Astrocyte (in vitro differentiated cells and primary cell): Measurements from ENCODE around the gene PRDM11.

Experiments used
- CTCF ChIP-seq: IDR thresholded peaks from 2 replicates; pipeline ENCODE4 v1.5.1; 2011; ENCODE audit warnings: low read depth, mild to moderate bottlenecking, inconsistent platforms, low read length, moderate library complexity; ENCODE audit not compliant: insufficient read depth
- EZH2 ChIP-seq: IDR thresholded peaks from 2 replicates; pipeline ENCODE4 v1.6.1; 2012; ENCODE audit warnings: mild to moderate bottlenecking, low read length, inconsistent platforms; ENCODE audit not compliant: insufficient read depth

GRCh38 chr11:45216901-45217300 lies 70.5 kb downstream of the PRDM11 start:
- no peak for TF ChIP-seq CTCF
- TF ChIP-seq EZH2: no peak
